Measurements from ENCODE around the gene ITM2C.

Gene ITM2C

GRCh38 chr2:230893841-230894781 lies 29.4 kb downstream of the ITM2C start:
- DNase-seq, result no peak

DNA sequence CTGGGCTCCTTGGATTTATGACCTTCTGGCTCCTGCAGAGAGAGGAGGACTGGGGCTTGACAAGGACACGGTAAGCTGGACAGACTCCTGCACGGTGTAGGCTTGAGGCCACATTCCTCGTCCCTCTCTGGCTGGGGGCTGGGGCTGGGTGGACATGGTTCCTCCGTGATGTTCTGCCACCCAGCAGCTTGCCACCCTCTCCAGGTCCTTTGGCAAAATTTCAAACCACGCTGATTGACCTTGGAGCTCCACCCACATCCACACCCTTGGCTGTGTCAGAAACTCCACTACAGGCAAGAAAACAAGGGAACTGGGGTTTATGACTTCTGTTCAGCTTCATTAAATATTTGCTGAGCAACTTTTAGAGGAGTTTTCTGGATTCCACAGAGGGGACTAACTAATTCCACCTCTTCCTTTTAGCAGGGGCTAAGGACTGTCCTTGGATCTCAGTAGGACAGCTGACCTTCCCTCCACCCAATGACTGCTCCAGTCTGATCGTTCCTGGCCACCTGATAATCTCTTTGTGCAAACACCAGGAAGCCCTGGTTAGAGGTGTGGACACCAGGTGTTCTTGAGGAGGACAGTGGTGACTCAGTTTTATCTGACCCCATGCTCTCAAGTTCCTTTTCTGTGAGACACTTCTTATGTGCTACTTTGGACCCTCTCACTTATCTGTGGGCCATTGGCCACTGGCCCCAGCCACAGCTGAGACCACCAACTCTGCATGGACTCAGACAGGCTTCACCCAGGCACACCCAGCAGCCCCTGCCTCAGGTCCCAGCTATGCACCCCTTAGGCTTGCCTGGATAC lies 31.0 kb downstream of the ITM2C start:
- no peak for DNase-seq

DNA sequence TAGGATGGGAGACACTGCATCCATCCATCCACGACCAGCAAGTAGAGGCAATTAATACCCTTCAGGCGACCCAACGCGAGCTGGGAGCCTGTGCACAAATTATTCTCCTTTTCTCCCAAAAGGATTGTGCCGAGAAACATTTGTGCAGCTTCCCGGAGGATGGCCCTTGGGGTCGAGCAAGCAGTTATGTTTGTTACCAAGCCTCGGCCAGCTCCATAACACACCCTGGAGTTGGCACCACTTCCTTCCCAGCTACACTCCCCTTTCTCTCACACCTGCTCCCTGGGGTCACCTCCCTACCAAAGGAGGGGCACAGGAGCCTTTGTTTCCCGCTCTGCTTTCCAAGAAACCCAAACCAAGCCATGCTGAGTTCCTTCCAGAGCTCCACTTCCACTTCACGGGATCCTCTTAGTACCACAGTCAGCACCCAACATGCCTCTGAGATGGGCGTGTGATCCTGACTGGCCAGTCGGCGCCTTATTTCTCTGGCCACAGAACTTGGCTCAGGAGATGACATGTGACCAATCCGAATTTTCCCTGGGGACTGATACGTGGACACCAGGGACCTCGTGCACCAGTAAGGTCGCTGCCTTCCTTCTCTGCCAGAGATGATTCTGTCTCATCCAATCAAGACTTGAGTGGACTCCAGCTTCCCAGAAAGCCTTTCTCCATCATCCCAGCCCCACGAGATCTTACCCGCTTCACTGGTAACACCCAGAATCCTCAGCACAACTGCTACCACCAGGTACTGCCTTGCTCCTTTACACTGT lies 31.8 kb downstream of the ITM2C start:
- DNase-seq, result no peak

DNA sequence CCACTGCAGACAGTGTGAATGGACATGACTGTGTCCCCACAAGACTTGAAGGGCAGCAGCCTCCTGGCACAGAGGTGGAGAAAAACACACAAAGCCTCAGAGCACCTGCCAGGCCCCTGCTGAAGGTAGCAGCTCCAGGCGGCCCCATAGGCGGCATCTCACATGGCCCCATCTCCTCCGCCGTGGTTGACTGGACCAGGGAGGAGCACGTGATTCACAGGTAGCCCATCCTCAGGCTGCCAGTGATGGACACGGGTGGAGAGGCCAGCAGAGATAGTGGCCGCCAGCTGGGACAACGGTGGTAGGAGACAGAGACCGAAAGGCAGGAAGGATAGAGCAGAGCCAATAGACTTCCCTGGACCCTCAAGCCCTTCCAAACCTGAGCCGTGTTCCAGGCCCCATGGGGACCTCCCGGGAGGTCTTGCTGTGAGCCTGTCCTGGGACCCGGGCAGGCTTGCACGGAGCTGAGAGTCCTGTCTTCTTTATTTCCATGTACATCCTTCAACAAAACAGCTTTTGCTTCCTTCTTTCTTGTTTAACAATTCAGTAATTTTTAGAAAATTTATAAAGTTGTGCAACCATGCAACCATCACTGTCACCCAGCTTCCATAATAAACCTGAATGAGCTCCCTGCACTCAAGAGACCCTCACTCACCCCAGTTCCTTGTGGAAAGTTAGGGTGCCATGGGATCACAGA lies 33.4 kb downstream of the ITM2C start:
- no peak for DNase-seq

- no peak for DNase-seq
Measured at GRCh38 chr2:230898713-230899091, 34.0 kb downstream of the ITM2C start.

- DNase-seq, result no peak
Measured at GRCh38 chr2:230899287-230899686, 34.5 kb downstream of the ITM2C start.

DNA sequence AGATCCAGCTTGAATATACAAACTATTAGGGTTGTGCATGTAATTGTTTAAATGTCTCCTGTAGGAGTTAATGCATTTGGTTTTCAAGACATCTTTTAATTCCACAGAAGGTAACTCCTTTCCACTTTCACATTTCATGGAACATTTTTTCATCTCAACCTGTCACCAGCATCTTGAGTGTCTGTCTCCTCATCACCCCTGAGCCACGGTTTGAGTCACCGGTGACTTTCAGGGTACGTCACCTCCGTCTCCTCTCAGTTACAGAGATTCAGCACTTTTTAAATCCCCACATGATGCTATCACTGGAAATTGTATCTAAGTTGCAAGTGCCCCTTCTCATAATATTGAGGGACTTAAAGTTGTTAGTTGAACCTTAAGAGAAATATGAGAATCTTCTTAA lies 35.0 kb downstream of the ITM2C start:
- no peak for DNase-seq

DNA sequence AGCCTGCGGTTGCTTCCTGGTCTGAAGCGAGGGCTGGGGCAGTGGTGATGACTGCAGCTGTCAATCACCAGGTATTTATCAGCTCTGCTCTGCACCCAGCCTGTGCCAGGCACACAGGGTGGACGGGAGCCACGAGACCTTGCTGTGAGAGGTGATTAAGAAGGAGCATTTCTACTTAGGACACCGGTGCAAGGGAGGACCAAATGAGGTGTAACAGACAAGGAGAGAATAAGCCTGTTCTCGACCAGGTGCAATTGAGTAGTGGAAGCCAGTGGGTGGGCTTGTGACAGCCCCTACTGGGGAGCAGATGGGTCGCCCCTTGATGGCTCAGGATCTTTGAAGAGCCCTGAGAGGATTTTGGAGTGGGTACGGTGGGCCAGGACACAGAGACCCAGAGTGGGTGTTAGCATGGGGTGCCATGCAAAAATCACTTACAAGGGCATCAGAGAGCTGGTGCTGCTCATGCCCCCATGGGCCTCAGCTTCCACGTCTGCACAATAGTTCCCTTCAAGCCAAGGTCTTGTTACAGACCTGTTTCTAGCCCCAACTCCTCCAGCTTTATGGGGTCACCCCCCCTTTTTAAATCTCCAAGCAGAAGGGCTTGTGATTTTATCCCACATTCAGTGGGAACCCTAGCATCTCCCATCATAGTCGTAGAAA lies 35.7 kb downstream of the ITM2C start:
- DNase-seq, result no peak

- DNase-seq, result no peak
Measured at GRCh38 chr2:230901006-230901405, 36.3 kb downstream of the ITM2C start.

GRCh38 chr2:230902180-230902899 lies 37.6 kb downstream of the ITM2C start:
- peak in 1 of 2 experiments; percentile 18 for DNase-seq

- no peak for DNase-seq
Measured at GRCh38 chr2:230903231-230904150, 38.7 kb downstream of the ITM2C start.

GRCh38 chr2:230904856-230905447 lies 40.2 kb downstream of the ITM2C start:
- no peak for DNase-seq

GRCh38 chr2:230905448-230906421 lies 41.0 kb downstream of the ITM2C start:
- DNase-seq, result no peak

DNA sequence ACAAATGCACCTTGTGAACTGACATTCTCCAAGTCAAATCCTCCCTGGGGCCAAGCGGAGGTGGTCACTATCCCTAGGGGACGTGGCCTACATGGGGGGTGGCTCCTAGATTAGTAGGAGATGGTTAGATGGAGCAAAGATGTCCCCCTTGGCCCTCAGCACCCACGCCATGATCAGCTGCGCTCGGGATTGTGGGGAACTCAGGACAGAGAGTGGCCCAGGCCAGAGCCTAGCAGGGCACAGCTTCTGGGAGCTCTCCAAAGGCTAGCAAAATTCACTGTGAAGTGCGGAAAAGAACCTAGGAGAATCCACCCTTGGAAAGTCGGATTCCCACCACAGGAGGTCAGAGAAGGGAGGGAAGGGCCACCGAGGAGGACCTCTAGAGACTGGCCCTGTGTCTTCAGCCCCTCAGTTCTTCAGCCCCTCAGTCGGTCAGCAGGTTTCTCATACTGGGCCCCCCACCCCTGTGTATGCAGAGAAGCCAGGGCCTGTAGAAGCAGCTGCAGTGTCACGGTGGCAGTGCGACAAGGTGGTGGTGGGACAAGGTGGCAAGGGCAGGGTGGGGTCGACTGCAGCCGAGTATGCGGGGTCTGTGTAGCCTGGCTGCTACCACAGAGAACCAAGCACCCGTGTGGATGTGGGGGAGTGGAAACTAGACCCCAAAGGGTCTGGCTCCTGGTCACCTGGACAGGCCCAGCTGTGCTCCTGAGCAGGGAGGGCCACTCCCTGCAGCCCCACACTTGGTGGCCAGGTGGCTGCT lies 41.9 kb downstream of the ITM2C start:
- DNase-seq, result no peak

DNA sequence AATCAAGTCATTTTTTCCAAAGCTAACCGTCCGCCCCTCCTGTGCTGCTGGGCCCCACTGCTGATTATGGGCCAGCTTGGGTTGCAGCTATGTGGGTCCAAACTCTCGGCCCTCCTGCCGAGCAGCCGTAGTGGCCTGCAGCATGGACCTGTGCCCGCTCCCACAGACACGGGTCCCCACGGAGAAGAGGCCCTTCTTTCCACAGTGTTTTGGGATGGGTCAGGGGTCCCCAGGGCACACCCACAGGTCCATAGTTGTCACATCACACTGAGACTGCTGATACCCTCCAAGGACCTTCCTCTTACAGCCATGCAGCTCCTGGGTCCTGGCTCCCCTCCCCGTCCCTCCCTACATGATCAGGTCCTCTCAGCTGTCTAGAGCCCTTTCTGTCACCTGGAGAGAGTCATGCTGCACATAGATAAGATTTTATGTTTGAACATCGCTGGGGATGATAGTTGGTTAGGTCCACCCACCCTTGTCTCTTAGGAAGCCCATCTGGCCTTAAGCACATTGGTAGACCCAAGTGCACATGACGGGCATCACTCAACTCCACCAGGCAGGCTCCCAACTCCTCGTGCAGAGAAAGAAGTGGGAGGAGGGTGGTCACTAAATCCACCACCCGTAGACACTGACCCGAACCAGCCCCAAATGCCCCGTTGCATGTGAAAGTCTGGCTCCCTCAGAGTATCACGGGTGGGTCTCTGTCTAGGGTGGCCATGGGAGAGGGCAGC lies 42.8 kb downstream of the ITM2C start:
- DNase-seq, result no peak

GRCh38 chr2:230908092-230908594 lies 43.4 kb downstream of the ITM2C start:
- DNase-seq, result no peak

Data from NCI-H2081 (cell line).